NCI-H187 (cell line): Measurements from ENCODE around the gene PYCR2.

Experiments
- DNase-seq, 2 experiments: peaks; one replicate each; lab custom pipeline; 2025; lab: John Stamatoyannopoulos, UW

PYCR2 gene

DNA sequence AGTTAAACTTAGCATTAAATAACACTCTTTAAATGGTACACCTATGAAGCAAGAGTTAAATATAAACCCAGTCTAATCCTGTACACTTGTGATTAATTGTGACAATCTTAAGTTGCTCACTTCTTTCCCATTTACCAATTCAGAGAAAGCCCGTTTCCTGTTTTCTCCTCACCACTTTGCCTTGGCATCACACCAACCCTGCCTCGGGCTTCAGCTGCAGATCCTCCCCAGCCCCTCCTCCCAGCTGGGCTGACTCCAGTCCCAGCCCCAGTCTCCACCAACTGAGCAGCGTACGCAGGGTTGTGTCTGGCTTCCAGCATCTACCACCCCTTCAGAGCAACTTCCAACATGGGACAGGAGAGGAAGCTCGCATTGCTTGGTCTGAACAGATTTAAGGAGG is 4.1 kb downstream of the PYCR2 start:
- DNase-seq = no peak

DNA sequence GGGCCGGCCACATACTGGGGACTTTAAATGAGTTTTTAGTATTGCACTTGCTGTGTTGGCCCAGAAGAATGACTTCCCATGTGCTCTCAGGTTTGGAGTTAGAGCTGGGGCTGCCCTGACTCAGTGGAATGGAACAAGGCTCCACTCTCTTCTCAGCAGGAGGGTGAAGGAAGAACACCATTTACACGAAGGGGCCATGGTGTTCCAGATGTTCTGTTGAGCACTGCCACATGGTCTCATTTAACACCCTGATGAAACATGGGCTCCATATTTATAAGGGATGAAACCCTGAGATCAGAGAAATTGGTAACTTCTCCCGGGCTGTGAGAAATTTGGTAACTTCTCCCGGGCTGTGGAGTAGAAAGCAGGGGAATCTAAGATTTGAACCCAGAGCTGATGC is 5.8 kb downstream of the PYCR2 start:
- no peak for DNase-seq

DNA sequence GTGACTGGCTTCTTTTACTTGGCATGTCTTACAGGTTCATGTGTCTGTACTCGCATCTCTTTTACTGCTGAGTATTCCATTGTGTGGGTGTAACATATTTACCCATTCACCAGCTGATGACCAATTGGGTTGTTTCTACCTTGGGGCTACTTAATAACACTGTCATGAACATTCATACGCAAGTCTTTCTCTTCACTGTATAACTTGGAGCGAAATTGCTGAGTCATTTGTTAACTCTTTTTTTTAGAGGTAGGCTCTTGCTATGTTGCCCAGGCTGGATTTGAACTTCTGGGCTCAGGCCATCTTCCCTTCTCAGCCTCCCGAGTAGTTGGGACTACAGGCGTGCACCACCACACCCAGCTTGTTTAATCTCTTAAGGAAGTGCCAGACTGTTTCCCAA is 6.5 kb downstream of the PYCR2 start:
- no peak for DNase-seq

DNA sequence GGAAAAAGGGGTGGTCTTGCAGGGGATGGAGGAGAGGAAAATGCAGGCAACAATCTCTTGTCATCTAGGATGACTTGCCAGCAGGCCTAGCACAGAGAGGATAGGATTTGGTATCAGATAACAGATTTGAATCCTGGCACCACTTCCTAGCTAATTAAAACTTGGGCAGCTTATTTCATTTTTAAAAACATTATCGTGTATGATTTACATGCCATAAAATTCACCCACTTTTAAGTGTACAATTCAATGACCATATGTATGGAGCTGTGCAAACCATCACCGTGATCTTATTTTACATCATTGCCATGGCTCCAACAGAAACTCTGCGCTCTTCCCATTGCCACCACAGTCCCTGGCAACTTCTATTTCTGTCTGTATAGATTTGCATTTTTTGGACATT is 6.9 kb downstream of the PYCR2 start:
- no peak for DNase-seq

DNA sequence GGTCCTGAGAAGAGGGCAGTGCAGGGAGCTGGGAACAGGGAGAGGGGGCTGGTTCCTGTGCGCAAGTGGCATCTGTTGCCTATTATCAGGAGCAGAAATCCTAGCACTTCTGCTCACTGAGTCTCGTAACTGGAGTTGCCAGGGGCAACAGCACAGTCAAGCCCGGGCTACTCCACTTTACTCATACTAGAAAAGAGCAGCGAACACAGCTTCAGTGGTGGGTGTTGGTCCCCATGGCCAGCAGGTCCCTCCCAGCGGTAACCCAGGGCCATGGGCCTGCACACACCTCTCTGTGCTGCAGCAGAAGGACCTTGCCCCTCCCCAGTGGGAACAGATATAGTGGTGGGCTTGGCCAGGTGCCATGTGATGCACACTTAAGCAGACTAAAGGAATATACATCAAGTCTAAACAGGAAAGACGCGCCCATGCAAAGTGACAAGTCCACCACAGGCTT is 8.5 kb downstream of the PYCR2 start:
- peak in 1 of 2 experiments; percentile 5 for DNase-seq

DNA sequence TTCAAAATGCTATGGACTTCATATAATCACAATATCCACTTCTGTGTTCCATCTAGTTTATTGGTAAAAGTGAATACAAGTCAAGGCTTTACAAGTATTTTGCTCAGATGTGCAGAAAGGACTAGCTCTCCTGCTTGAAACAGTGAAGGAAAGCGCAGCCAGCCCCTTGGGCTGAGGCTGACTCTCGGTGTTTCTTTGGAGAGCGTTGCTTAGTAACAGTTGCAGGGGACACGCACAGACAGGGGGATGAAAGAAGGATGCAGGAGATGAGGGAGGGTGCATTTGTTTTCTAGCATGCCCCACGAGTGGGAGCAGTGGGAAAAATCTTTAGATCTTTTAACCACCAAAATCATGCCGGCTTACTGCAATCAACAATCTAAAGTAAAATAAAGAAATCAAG is 9.1 kb downstream of the PYCR2 start:
- DNase-seq = no peak

DNA sequence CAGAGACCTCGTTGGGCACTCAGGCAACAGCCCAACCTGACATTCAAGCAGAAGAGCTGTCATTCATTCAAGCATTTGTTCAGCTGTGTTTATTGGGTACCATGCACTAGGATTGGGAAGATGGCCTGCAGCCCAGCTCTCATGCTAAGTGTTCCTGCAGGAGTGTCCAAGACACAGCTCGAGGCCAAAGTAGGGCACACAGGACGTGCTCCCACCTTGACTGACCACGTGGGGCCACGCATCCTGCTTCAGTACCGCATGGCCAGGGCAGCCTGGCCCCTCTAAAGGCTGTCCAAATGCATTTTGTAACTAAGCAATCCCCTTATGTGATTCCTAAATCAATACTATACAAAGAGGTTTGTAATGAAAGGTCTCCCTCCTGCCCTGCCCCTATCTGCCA is 9.7 kb downstream of the PYCR2 start:
- DNase-seq = no peak

DNA sequence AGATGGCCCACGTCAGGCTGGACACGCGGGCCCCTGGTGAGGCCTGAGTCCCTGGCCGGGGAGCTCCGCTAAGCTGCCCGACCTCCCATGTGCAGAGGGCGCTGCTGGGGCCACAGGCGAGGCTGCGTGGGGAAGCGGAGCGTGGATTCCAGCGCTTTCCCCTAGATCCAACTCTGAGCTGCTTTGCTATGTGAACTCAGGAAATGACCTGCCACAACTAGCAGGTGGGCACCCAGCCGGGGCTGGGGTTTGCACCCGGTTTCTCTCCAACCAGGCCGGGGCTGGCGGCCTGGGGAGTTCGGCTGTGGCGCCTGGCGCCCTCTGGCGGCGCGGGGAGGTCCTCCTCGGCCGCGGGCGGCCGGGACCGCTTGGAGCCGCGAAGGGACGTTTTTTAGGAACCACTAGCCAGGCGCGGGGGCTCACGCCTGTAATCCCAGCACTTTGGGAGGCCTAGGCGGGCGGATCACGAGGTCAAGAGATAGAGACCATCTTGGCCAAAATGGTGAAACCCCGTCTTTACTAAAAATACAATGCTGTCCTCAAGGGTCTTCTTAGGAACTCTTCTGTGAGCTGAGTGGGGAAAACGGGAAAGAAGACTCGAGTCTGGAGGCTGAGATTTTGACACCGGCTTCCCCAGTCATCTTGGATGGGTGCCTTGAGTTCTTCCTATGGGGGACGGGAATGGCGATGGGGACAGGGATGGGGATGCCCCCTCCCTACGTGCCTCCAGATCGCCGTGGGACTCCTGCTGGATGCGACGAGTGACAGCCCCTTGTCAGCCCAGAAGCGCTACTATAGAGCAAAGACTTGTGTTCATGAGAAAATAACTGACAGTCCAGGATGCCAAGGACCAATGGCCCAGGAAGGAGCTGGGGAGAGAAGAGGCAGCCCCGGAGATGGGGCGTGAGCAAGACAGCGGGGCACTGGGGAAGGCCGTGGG is 12.6 kb downstream of the PYCR2 start:
- DNase-seq = no peak

DNA sequence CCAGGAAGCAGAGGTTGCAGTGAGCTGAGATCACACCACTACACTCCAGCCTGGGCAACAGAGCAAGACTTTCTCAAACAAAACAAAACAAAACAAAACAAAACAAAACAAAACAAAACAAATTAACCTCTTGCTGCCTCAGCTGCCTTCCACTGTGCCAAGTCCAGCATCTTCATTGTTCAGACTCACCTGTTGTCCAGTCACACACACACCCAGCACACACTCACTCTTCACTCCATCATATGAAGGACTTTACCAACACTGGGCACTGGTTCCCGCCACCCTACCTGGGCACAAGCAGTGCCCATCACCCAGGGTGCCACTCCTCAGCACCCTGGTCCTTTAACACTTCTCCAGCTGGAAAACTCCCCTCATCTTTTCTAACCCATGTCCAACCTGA is 14.6 kb downstream of the PYCR2 start:
- no peak for DNase-seq

DNA sequence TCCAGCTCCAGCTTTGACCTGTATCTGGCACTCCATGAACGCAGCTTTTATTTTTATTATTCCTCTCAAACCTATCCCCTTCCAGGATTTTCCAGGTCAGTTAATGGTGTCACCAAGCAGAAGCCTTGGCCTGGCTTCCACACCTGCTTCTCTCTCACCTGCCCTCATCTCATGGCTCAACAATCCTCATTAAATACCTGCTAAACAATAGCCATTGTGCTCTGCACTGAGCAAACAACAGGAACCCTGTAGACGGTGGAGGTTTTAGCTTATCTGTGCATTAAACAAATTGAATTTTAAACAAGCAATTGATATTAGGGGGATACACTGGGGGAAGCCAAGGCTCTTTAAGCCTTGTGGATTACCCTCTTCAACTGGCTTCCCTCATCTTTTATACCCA is 15.3 kb downstream of the PYCR2 start:
- peak in 1 of 2 experiments; percentile 18 for DNase-seq

DNA sequence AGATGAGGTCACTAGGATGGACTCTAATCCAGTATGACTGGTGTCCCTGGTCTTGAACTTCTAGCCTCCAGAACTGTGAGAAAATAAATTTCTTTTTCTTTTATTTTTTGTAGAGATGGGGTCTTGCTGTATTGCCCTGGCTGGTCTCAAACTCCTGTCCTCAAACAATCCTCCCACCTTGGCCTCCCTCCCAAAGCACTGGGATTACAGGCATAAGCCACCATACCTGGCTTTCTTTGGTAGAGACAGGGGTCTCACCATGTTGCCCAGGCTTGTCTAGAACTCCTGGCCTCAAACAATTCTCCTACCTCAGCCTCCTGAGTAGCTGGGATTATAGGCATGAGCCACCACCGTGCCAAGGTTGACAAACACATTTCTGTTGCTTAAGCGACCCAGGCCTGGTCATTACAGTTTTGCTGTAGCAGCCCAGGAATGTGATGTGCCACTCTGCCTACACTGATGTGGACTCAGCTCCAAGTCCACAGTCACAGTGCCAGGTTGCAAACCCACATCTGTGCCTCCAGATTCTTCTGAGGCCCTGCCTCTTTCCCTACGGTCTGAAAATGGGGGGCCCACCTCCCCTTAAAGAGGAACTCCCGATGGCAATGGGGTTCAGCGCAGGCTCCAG is 15.9 kb downstream of the PYCR2 start:
- no peak for DNase-seq

DNA sequence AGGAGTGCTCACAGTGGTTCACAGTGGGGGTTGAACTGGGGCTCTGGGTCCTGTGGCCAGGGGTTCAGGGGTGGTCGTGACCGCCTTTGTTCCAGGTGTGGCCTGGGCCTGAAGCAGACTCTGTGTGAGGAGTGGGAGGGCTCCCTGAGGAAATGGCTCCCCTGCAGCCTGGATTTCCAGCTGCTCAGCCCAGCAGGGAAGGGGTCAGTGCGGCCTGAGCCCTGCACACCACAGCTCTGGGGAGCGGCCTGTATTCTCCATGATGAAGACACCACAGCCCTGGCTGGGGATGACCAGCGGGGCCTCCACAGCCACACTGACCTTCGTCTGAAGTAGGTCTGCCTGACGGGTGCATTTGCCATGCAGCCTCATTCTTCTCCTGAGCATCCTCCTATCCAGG is 16.7 kb downstream of the PYCR2 start:
- DNase-seq = no peak

DNA sequence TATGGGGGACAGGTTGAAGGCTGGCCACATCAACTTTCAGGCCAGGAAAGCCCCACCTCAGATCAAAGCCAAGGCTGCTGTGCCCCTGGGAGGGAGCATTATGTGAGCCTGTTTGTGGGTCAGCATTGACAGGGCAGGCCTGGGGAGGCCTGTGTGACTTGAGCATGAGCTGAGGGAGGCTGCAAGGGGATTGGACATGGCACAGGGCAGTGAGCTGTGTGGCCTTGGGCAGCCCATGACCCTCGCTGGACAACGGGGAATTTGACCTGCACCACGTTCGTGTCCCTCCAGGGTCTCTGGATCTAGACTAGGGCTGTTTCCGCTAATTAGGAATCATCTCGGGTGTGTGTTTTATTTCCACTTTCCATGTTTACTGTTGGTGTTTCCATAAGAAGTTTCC is 17.6 kb downstream of the PYCR2 start:
- DNase-seq = no peak

DNA sequence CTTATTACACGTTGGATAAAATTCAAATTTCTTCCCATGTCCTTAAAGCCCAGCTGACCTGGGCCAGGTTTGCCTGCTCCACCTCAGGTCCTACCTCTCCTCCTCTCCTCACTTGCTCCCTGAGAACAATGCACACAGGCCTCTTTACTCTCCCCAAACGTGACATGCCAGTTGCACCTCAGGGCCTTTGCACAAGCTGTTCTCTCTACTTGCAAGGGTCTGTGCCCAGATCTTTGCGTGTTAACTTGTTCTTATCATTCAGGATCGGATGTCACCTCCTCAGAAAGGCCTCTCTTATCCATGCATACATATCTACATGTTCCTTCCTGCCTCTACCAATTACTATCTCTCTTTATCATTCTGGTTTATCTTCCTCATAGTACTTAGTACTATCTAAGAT is 20.4 kb downstream of the PYCR2 start:
- DNase-seq = no peak

DNA sequence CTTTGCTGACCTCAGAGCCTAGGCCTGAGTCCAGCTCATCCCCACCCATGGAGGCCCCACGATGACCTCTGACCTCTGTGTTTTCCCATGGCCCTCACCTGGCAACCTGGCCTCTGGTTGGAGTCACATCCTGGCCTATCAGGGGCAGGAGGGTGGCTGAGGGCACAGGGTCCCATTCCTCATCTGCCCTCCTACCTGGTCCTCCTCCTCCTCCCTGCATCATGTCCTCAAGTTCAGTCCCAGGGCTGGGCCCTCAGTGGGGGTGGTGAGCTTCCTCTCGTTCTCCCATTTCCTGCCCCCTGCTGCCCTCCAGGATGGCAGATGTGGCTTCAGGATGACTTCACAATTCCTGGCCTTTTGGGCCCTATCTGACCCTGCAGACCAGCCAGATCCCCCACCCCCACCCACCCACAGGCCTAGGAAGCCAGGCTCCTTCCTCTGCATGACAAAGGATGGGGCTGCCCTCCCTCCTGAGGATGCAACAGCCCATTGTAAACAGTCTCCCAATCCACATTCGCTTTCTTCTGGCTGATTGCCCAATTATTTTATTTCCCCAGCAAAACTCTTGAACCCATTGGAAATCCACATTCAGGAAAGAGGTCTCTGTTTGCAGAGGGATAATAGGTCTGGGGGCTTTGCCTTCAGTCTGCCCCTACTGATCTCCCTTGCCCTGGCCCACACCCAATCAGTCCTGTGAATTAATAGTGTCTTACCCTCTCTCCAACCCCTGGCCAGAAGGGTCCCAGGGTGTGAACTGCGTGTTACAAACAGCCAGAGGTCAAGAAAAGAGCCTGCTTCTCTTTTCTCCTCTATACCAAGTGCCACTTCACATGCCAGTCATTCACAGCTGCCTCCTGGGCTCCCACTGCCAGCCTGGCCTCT is 24.8 kb downstream of the PYCR2 start:
- no peak for DNase-seq

DNA sequence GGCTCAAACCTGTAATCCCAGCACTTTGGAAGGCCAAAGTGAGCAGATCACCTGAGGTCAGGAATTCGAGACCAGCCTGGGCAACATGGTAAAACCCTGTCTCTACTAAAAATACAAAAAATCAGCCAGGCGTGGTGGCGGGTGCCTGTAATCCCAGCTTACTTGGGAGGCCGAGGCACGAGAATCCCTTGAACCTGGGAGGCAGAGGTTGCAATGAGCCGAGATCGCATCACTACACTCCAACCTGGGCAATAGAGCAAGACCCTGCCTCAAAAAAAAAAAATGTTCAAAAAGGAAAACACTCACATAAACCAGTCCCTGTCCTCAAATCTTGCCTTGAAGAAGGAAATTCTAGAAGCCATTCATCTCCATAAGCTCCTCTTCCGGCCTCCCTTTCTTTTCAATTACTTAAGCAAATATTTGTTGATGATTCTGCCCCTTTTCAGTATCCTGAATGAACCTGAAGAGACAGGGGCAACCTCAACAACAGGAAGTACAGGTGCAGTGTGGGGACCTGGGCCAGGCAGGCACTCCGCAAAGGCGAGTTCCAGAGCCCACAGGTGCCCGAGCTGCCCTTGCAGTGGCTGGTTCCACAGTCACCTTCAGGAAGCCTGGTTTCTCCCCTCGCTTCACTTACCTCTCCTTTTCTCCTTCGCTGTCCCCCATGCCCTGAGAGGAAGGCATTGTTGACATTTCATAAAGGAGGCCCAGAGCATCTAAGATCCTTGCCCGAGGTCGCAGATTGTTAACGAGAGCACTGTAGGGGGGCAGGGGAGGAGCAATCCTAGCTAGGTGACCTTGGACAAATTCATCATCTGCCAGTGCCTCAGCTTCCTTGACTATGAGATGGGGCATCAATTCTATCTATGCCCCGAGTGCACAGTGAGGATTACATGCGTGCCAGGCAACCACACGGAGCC is 26.2 kb downstream of the PYCR2 start:
- DNase-seq = no peak

DNA sequence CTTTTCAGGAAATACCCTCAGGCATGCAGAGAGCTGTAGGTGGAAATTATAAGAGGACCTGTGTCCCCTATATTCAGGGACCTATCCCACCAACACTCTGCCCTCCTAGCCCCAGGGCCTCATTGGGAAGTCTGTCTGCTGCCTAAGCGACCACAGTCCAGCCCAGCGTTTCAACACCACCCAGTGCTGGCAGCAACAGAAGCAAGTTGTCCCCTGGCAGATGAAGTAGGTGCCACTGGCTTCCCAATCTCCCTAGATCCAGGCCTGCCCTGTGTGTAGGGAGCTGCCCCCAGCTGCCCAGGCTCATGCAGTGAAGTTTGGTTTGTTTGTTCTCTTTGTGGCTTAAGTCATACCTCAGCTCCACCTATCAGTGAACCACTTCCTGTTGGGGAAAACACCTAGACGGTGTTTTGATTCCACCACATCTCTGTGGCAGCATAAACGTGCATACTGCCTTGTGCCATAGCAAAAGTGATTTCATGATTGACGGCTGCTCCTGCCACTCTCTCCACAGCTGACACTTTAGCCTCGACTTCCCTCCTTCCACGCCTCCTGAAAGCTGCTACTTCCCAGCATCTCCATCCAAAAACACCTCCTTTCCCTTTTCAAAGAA is 27.0 kb downstream of the PYCR2 start:
- DNase-seq = no peak

DNA sequence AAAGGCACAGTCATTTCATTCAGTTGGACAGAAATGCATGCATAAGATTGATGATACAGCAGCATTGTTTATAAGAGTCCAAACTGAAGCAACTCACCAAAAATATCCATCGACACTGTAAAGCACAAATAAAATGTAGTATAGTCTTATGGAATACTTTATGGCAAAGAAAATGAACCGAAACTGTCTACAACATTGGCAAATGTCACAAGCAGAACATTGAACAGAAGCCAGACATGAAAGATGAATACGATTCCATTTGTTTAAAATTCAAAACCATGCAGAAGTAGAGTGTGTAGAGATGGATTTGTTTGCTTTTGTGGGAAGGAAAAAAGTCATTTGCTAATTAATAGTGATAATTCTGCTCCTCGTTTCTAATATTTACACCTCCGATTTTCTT is 27.6 kb downstream of the PYCR2 start:
- no peak for DNase-seq

DNA sequence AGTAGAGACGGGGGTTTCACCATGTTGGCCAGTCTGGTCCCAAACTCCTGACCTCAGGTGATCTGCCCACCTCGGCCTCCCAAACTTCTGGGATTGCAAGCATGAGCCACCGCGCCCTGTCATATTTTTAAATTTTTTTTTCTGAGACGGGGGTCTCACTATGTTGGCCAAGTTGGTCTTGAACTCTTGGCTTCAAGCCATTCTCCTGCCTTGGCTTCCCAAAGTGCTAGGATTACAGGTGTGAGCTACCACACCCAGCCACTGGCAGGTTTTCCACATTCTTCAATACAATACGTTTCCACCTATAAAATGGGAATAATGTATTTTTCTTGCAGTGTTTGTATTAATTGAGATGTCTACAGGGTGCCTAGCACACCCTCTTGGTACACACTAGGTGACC is 31.7 kb downstream of the PYCR2 start:
- no peak for DNase-seq

DNA sequence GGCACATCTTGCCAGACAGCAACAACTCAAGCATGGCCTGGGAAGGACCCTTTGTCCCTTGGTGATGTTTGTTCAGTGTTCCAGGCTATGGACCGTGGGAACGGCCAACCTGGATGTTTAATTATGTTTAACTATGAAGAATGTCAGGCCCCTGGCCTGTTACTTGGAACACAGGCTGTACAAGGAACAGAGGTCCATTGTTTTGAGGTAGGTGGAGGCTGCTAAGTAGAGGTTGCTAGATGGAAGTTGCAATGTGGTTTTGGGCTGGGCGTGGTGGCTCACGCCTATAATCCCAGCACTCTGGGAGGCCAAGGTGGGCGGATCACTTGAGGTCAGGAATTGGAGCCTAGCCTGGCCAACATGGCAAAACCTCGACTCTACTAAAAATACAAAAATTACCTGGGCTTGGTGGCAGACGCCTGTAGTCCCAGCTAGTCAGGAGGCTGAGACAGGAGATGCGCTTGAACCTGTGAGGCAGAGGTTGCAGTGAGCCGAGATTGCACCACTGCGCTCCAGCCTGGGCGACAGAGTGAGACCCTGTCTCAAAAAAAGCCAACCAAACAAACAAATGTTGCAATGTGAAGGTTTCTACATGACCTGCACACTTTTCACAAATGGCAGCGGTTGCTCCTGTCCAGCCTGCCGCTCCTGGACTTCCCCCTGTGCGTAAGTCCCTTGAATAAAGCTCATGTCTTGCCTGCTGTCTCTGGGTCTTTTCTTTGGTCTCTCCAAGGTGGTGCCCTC is 32.6 kb downstream of the PYCR2 start:
- no peak for DNase-seq
